ENCODE measurements around the gene MITF. TPM values are rescaled to one million over a fixed set of nuclear protein-coding genes. Genes with fewer than 3 reads are reported as not detected.
"Not testable (repeated sequence)": the region's sequence is repeated elsewhere in the genome, so short reads cannot be mapped to it uniquely, and the experiment has no call there.

MITF gene
- total RNA-seq, 1 experiment from 2014 or later: 1.9 TPM

- TF ChIP-seq SRF (IDR thresholded peaks at IDR 0.05; ENCODE audit: low read depth): no peak
- TF ChIP-seq ZBTB33 (IDR thresholded peaks at IDR 0.05; ENCODE audit: extremely low read depth, insufficient replicate concordance, low read length): no peak
- no peak for TF ChIP-seq CBX3 (IDR thresholded peaks at IDR 0.05; ENCODE audit: low read depth)
Measured at GRCh38 chr3:69914395-69914794, 175.1 kb downstream of the MITF start (continued).

DNA sequence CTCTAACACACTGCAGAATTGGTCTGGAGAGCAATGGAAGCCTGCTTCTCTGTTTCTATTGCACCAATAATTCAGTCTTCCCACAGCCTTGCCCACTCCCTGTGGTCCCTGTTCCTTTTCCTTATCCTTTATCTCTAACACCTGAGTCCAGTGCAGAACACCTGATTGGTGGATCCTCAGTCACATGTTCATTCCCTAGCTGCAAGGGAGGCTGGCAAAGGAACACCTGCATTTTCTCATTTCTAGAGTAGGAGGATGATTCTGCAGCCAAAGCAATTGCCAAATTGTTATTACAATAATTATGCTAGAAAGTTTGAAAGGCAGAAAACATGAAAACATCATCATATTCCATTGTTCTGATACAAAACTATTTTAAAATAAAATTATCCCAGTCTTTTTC, 176.5 kb downstream of the MITF start:
- ATAC-seq: no peak
- Histone ChIP-seq H3K9ac (ENCODE audit: low read length) (no peak overlapping the region), H3K4me2 (ENCODE audit: low read length) (no peak overlapping the region), H3K27me3 (ENCODE audit: insufficient read depth, low read length) (no peaks in the 10 kb centered on the region), H2AFZ (ENCODE audit: low read depth, low read length, poor library complexity, severe bottlenecking) (no peak overlapping the region), H3K27ac (ENCODE audit: low read depth, low read length) (no peak overlapping the region), H3K36me3 (ENCODE audit: control insufficient read depth in 1 of 2, insufficient read depth in 2 of 2, low read length in 2 of 2) (no peaks in the 10 kb centered on the region), H3K4me3 (replicated peaks in 1 of 2; ENCODE audit: low read depth in 1 of 2, low read length in 2 of 2) (no peak overlapping the region), H3K9me2 (ENCODE audit: insufficient read depth) (no peaks in the 10 kb centered on the region), H3K79me2 (ENCODE audit: insufficient read depth, low read length) (no peaks in the 10 kb centered on the region), H4K20me1 (ENCODE audit: insufficient read depth) (no peaks in the 10 kb centered on the region; the same call in 1 of the 2 replicates), H3K9me3 (ENCODE audit: control insufficient read depth in 1 of 2, insufficient read depth in 1 of 2, low read depth in 1 of 2, low read length in 2 of 2) (peaks cover 0 to 4% of the 10 kb centered on the region in 2 experiments; a peak in 1 of 4 replicates), H3K4me1 (ENCODE audit: control insufficient read depth in 1 of 2, insufficient read depth in 2 of 2, low read length in 2 of 2) (no peaks in the 10 kb centered on the region)
- ChIA-PET POLR2A (no interaction called here), RAD21 (ENCODE audit: low non-redundant PET in 1 of 2, low total read pairs in 2 of 2, uncharacterized antibody in 2 of 2, unreplicated experiment in 2 of 2) (no interaction called here), CTCF (no interaction called here)
- BruUV-seq (replicated peaks): no TSS peak
- intact Hi-C loops (cut with micrococcal nuclease): no loop called here
- TF ChIP-seq JUND (IDR thresholded peaks at IDR 0.05): no peak
- no peak for TF ChIP-seq ATF3 (IDR thresholded peaks at IDR 0.05)
- TF ChIP-seq RAD21 (IDR thresholded peaks at IDR 0.05; ENCODE audit: low read depth): no peak
- DNase-seq (ENCODE audit: low read depth, low spot score): no peak

DNA sequence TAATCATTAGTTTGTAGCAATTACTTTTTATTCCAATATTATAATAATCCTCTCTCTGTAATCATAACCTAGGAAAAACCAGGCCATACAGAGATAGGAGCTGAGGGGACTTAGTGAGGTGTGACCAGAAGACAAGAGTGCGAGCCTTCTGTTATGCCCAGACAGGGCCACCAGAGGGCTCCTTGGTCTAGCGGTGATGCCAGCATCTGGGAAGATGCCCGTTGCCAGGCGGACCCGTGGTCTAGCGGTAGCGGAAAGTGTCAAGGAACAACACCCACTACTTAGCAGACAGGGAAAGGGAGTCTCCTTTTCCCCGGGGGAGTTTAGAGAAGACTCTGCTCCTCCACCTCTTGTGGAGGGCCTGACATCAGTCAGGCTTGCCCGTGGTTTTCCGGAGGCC, 180.7 kb downstream of the MITF start:
- H3K9me2 ChIP-seq (ENCODE audit: insufficient read depth); H4K20me1 ChIP-seq (ENCODE audit: insufficient read depth); H3K4me1 ChIP-seq (ENCODE audit: control insufficient read depth in 1 of 2, insufficient read depth in 2 of 2, low read length in 2 of 2); RAD21 ChIA-PET (ENCODE audit: low non-redundant PET in 1 of 2, low total read pairs in 2 of 2, uncharacterized antibody in 2 of 2, unreplicated experiment in 2 of 2); POLR2A ChIA-PET; CTCF ChIA-PET; H3K4me3 ChIP-seq (replicated peaks in 1 of 2; ENCODE audit: low read depth in 1 of 2, low read length in 2 of 2); ATAC-seq; H3K9ac ChIP-seq (ENCODE audit: low read length); H3K27me3 ChIP-seq (ENCODE audit: insufficient read depth, low read length); H3K4me2 ChIP-seq (ENCODE audit: low read length); intact Hi-C loops (cut with micrococcal nuclease); H3K79me2 ChIP-seq (ENCODE audit: insufficient read depth, low read length); BruUV-seq (replicated peaks); H2AFZ ChIP-seq (ENCODE audit: low read depth, low read length, poor library complexity, severe bottlenecking); H3K36me3 ChIP-seq (ENCODE audit: control insufficient read depth in 1 of 2, insufficient read depth in 2 of 2, low read length in 2 of 2); DNase-seq (ENCODE audit: low read depth, low spot score); H3K9me3 ChIP-seq (ENCODE audit: control insufficient read depth in 1 of 2, insufficient read depth in 1 of 2, low read depth in 1 of 2, low read length in 2 of 2); H3K27ac ChIP-seq (ENCODE audit: low read depth, low read length): not testable (repeated sequence)
- peak in 2 of 3 experiments; percentile 25 to 35; a peak in 2 of 6 replicates for TF ChIP-seq CTCF (IDR thresholded peaks at IDR 0.05 in 2 of 3, conservative IDR thresholded peaks at IDR 0.05 in 1 of 3; ENCODE audit: borderline replicate concordance in 1 of 3, insufficient read depth in 1 of 3, low read depth in 2 of 3, low read length in 2 of 3)

All from HCT116 (cell line).